ENCODE results near the gene F2RL1. TPM values are rescaled to one million over a fixed set of nuclear protein-coding genes. Genes with fewer than 3 reads are reported as not detected.

F2RL1 gene
- total RNA-seq, 1 experiment from 2014 or later, result 37.3 TPM

GRCh38 chr5:76838481-76839261, 19.8 kb downstream of the F2RL1 start:
- Mint-ChIP-seq H3K9me3 (peaks cover 4% of the 10 kb centered on the region), H3K36me3 (peaks cover 10% of the 10 kb centered on the region), H3K4me3 (no peak overlapping the region), H3K27me3 (ENCODE audit: low read depth) (peaks cover 12% of the 10 kb centered on the region), H3K27ac (peak overlapping the region; percentile 5; the same call in 1 of the 2 replicates), H3K4me1 (peaks cover 16% of the 10 kb centered on the region)
- TF ChIP-seq MAX (CRISPR knock-in tag; IDR thresholded peaks at IDR 0.05) (no peak), USF1 (CRISPR knock-in tag; IDR thresholded peaks at IDR 0.05) (no peak)
- CTCF ChIA-PET, result no interaction called here
- POLR2A ChIA-PET, result interaction anchor here (0.6 kb wide), 1 partner anchor 206 kb away, joined by 3 read pairs; no protein-coding TSS in a partner anchor
- ATAC-seq, result peak; percentile 59
- DNase-seq (ENCODE audit: low spot score), result no peak

- Mint-ChIP-seq H3K27ac (no peak overlapping the region), H3K27me3 (ENCODE audit: low read depth) (peaks cover 12% of the 10 kb centered on the region), H3K9me3 (peaks cover 24% of the 10 kb centered on the region), H3K36me3 (peaks cover 15% of the 10 kb centered on the region), H3K4me1 (peaks cover 16% of the 10 kb centered on the region), H3K4me3 (no peak overlapping the region)
- TF ChIP-seq TEAD1 (CRISPR knock-in tag; IDR thresholded peaks at IDR 0.05) (no peak), USF1 (CRISPR knock-in tag; IDR thresholded peaks at IDR 0.05) (no peak), KAT7 (CRISPR knock-in tag; IDR thresholded peaks at IDR 0.05; ENCODE audit: borderline replicate concordance) (no peak), ZNF121 (CRISPR knock-in tag; IDR thresholded peaks at IDR 0.05) (no peak), PRDM15 (CRISPR knock-in tag; IDR thresholded peaks at IDR 0.05) (no peak)
- POLR2A ChIA-PET, result no interaction called here
- ATAC-seq, result no peak
- CTCF ChIA-PET, result interaction anchor here (0.8 kb wide), 1 partner anchor 67 kb away, joined by 4 read pairs; no protein-coding TSS in a partner anchor
- no peak for DNase-seq (ENCODE audit: low spot score)
Observed at GRCh38 chr5:76841361-76841760, 22.5 kb downstream of the F2RL1 start.

- Mint-ChIP-seq H3K4me3 (no peak overlapping the region), H3K27ac (no peak overlapping the region), H3K27me3 (ENCODE audit: low read depth) (peaks cover 7% of the 10 kb centered on the region), H3K4me1 (peaks cover 7% of the 10 kb centered on the region), H3K9me3 (peaks cover 31% of the 10 kb centered on the region), H3K36me3 (peaks cover 15% of the 10 kb centered on the region)
- TF ChIP-seq MXD4 (CRISPR knock-in tag; IDR thresholded peaks at IDR 0.05; ENCODE audit: borderline replicate concordance) (no peak), PRDM15 (CRISPR knock-in tag; IDR thresholded peaks at IDR 0.05) (no peak), ARID4B (CRISPR knock-in tag; IDR thresholded peaks at IDR 0.05; ENCODE audit: borderline replicate concordance) (no peak)
- ATAC-seq, result no peak
- no peak for DNase-seq (ENCODE audit: low spot score)
- ChIA-PET CTCF (no interaction called here), POLR2A (interaction anchor here (0.6 kb wide), 1 partner anchor 19 kb away, joined by 3 read pairs; no protein-coding TSS in a partner anchor)
Observed at GRCh38 chr5:76845890-76846289, 27.1 kb downstream of the F2RL1 start.
